ENCODE results near the gene SCGN.

SCGN gene

DNA sequence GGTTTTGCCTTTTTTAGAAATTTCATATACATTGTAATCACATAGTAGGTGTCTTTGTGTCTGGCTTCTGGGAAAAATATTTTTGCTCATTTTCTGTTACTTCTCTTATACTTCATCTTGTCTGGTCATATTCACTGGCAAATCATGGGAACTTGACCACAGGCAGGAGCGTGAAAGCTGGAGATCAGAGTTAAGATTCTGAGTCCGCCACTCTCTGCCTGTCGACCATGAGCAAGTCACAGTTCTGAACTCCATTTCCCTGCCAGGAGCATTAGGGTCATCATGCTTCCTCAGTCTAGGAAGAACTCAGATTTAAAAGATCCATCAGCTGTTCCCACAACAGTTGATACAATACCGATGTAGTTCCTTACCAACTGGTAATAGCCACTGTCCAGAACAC is 12.4 kb upstream of the SCGN start:
- no peak overlapping the region for H3K27ac ChIP-seq
- no peaks in the 10 kb centered on the region for H3K4me1 ChIP-seq
- H3K4me3 ChIP-seq, result no peak overlapping the region
- no peaks in the 10 kb centered on the region for H4K20me1 ChIP-seq
- no peak for TF ChIP-seq Cebpa-rat (IDR thresholded peaks at IDR 0.05)
- no peak overlapping the region for H3K4me2 ChIP-seq
- no peaks in the 10 kb centered on the region for H3K27me3 ChIP-seq
- H3K9me3 ChIP-seq, result no peaks in the 10 kb centered on the region
- no peak overlapping the region for H3K9ac ChIP-seq
- no peaks in the 10 kb centered on the region for H3K36me3 ChIP-seq

DNA sequence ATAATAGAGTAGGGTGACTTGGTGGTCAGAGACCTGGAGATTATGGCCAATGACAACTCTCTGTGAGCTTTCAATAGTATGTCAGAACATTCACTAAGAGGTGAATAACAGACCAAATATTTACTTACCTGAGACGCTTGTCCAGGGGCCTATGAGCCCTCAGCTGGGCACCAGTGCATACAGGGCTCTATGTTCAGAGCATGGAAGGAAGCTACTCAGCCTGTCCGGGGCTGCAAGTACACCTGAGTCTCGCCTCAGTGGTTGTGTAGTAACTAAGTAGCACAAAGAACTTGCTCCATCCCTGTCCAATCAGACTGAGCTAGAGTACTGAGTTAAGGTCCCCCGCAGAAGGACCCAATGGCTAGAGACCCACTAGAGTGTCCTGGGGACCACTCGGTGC is 11.6 kb upstream of the SCGN start:
- Histone ChIP-seq H4K20me1 (no peaks in the 10 kb centered on the region), H3K9ac (no peak overlapping the region), H3K4me2 (no peak overlapping the region), H3K9me3 (no peaks in the 10 kb centered on the region), H3K4me1 (no peaks in the 10 kb centered on the region), H3K4me3 (no peak overlapping the region), H3K27me3 (no peaks in the 10 kb centered on the region), H3K36me3 (no peaks in the 10 kb centered on the region), H3K27ac (no peak overlapping the region)
- no peak for TF ChIP-seq Cebpa-rat (IDR thresholded peaks at IDR 0.05)

DNA sequence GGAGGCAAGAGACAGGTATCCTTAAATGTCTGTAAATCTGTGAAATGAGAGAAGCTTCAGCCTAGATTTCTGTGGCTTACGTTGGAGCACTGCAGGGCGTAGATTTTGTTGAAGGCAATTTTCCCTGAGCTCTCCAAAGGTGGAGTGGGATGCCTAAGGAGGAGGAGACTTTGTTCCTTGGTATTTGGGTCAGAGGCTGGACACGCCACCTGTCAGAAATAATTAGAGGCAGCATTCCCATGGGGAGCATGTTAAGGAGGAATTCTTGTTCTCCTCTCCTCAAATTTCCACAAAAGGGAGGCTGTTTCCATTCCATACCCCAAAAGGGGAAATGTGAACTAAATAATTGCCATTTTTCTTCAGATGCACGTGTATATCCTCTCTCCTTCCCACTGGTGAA is 11.1 kb upstream of the SCGN start:
- H3K4me3 ChIP-seq, result no peak overlapping the region
- H4K20me1 ChIP-seq, result no peaks in the 10 kb centered on the region
- no peaks in the 10 kb centered on the region for H3K9me3 ChIP-seq
- no peaks in the 10 kb centered on the region for H3K27me3 ChIP-seq
- H3K36me3 ChIP-seq, result no peaks in the 10 kb centered on the region
- H3K4me1 ChIP-seq, result no peaks in the 10 kb centered on the region
- no peak overlapping the region for H3K27ac ChIP-seq
- no peak overlapping the region for H3K4me2 ChIP-seq
- no peak overlapping the region for H3K9ac ChIP-seq
- no peak for TF ChIP-seq Cebpa-rat (IDR thresholded peaks at IDR 0.05)

DNA sequence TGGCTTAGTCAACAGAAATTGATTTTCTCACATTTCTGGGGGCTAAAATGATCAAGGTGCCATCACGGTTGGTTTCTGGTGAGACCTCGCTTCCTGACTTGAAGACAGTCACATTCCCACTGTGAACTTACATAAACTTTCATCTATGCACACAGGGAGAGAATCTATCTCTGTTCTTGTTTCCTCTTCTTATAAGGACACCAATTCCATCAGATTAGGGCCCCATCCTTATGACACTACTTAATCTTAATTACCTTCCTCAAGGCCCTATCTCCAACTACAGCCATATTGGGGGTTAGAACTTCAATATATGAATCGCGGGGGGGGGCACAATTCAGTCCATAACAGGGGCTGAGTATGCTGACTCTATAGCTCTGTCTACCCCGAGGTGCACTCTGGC is 10.6 kb upstream of the SCGN start:
- H3K4me1 ChIP-seq, result no peaks in the 10 kb centered on the region

GRCh38 chr6:25641940-25642666 is 9.9 kb upstream of the SCGN start:
- Histone ChIP-seq H3K9ac (no peak overlapping the region), H3K27me3 (no peaks in the 10 kb centered on the region), H3K27ac (no peak overlapping the region), H3K4me3 (no peak overlapping the region), H3K4me2 (no peak overlapping the region), H3K9me3 (no peaks in the 10 kb centered on the region), H3K4me1 (no peaks in the 10 kb centered on the region), H4K20me1 (no peaks in the 10 kb centered on the region), H3K36me3 (no peaks in the 10 kb centered on the region)
- no peak for TF ChIP-seq Cebpa-rat (IDR thresholded peaks at IDR 0.05)

More for the DNA sequence above, 10.6 kb upstream of the SCGN start:
- Histone ChIP-seq H3K27ac (no peak overlapping the region), H3K4me2 (no peak overlapping the region), H3K27me3 (no peaks in the 10 kb centered on the region), H3K9me3 (no peaks in the 10 kb centered on the region), H3K36me3 (no peaks in the 10 kb centered on the region), H3K9ac (no peak overlapping the region), H4K20me1 (no peaks in the 10 kb centered on the region), H3K4me3 (no peak overlapping the region)
- TF ChIP-seq Cebpa-rat (IDR thresholded peaks at IDR 0.05), result no peak

GRCh38 chr6:25642667-25643328 is 9.2 kb upstream of the SCGN start:
- Histone ChIP-seq H3K27me3 (no peaks in the 10 kb centered on the region), H3K9ac (no peak overlapping the region), H3K9me3 (no peaks in the 10 kb centered on the region), H3K4me1 (no peaks in the 10 kb centered on the region), H3K27ac (no peak overlapping the region), H4K20me1 (no peaks in the 10 kb centered on the region), H3K4me3 (no peak overlapping the region), H3K36me3 (no peaks in the 10 kb centered on the region), H3K4me2 (no peak overlapping the region)
- no peak for TF ChIP-seq Cebpa-rat (IDR thresholded peaks at IDR 0.05)

DNA sequence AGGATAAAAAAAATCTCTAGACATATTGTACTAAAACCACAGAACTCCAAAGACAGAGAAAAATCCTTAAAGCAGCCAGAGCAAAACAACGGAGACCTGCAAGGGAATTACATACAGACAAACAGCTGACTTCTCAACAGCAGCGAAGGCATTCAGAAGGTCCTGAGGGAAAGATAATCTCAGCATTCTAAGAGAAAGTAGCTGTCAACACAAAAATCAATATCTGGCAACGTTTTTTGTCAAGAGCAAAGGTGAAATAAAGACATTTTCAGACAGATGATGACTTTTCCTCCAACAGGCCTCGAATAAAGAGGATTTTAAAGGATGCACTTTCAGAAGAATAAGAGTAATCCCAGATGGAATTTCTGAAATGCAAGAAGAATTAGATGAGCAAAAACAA is 6.1 kb upstream of the SCGN start:
- Histone ChIP-seq H4K20me1 (no peaks in the 10 kb centered on the region), H3K9ac (no peak overlapping the region), H3K9me3 (no peaks in the 10 kb centered on the region), H3K27me3 (no peaks in the 10 kb centered on the region), H3K4me1 (no peaks in the 10 kb centered on the region), H3K36me3 (no peaks in the 10 kb centered on the region), H3K27ac (no peak overlapping the region), H3K4me3 (no peak overlapping the region), H3K4me2 (no peak overlapping the region)
- no peak for TF ChIP-seq Cebpa-rat (IDR thresholded peaks at IDR 0.05)

GRCh38 chr6:25649611-25650010 is 2.4 kb upstream of the SCGN start:
- Histone ChIP-seq H3K27ac (no peak overlapping the region), H4K20me1 (no peaks in the 10 kb centered on the region), H3K27me3 (no peaks in the 10 kb centered on the region), H3K4me1 (no peaks in the 10 kb centered on the region), H3K9me3 (no peaks in the 10 kb centered on the region), H3K9ac (no peak overlapping the region), H3K4me2 (no peak overlapping the region), H3K36me3 (no peaks in the 10 kb centered on the region), H3K4me3 (no peak overlapping the region)
- no peak for TF ChIP-seq Cebpa-rat (IDR thresholded peaks at IDR 0.05)

DNA sequence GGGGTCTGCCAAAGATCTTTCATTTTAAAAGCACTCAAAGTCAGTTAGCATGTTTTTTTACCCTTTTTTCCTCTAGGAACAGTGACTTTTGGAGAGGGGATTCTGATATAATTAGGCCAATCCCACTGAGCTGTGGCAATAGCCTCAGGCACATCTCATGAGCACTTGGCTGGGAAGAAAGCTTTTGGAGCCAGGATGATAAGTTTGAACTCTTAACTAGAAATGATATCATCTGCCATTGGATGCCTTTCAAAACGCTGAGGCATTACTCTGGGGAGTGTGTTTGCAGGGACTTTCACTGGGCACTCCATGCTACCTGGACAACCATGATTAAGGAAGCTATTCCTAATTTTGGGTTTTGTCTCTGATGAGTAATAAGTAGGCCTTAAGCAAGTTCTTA is 3.7 kb downstream of the SCGN start:
- Histone ChIP-seq H3K27ac (no peak overlapping the region), H3K4me2 (no peak overlapping the region), H3K9me3 (no peaks in the 10 kb centered on the region), H3K4me3 (no peak overlapping the region), H3K4me1 (no peaks in the 10 kb centered on the region), H4K20me1 (no peaks in the 10 kb centered on the region), H3K27me3 (no peaks in the 10 kb centered on the region), H3K36me3 (no peaks in the 10 kb centered on the region), H3K9ac (no peak overlapping the region)
- TF ChIP-seq Cebpa-rat (IDR thresholded peaks at IDR 0.05), result no peak

DNA sequence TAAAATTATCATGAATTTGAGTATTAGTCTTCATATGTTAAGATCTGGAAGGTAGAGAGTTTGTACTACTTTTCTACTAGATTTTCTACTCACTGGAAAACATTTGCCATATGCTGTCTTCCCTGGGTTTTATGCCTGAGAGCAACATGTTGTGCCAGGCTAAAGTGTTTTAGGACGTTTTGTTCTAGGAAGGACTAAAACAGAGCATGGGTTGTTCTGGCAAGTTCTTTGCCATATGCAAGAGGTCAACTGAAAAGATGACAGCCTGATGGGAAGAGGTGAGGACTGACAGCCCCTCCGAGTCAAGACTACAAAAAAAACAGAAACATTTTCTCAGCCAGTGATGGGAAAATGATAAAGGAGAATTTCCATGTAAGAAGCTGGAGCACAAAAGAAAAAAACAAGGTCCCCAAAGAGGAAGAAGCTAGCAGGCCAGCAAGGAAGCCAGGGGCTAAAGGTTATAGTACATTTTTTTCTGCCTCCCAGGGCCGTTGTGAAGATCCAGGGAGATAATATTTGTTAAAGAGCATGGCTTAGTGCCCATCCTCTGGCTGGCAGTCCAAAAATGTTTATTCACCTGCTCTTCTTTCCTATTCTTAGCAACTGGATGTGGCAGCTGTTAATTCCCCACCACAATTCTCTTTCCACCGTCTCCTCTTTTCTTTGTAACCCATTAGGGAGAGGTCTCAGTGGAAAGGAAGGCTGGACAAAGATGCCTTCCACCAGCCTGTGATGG is 7.8 kb downstream of the SCGN start:
- no peak overlapping the region for H3K27ac ChIP-seq
- no peak for TF ChIP-seq Cebpa-rat (IDR thresholded peaks at IDR 0.05)
- H4K20me1 ChIP-seq, result no peaks in the 10 kb centered on the region
- H3K4me3 ChIP-seq, result no peak overlapping the region
- no peak overlapping the region for H3K4me2 ChIP-seq
- H3K9me3 ChIP-seq, result no peaks in the 10 kb centered on the region
- H3K4me1 ChIP-seq, result no peaks in the 10 kb centered on the region
- H3K27me3 ChIP-seq, result no peaks in the 10 kb centered on the region
- H3K36me3 ChIP-seq, result no peaks in the 10 kb centered on the region
- H3K9ac ChIP-seq, result no peak overlapping the region

Data from BLaER1 (cell line).